K562 (cell line): Measurements from ENCODE around the gene KIF12. TPM values are rescaled to one million over a fixed set of nuclear protein-coding genes. Genes with fewer than 3 reads are reported as not detected.

ENCODE experiments used
- ATAC-seq: fragments of 200-7000 bp; cut with Tn5 transposase; 3 replicates; pipeline ENCODE4 v1.9.1; 2020; ENCODE audit warnings: moderate library complexity
- BruUV-seq: library from RNA; stranded (reverse); fragments of 400-500 nt; replicated peaks from 2 replicates; lab custom pipeline; 2021; lab: Mats Ljungman, UMichigan
- CTCF ChIA-PET: fragments of 300-600 bp; formaldehyde crosslinking; extraction: SDS; loops from one replicate; lab custom pipeline; 2021; ENCODE audit warnings: low intra/inter-chr PET ratio; lab: Yijun Ruan, JAX
- POLR2A ChIA-PET: fragments of 300-600, 350-650 bp; sonication (Branson Sonifier 250); formaldehyde crosslinking; extraction: SDS; loops from one replicate; lab custom pipeline; 2021; ENCODE audit warnings: antibody characterized with exemption, inconsistent platforms; lab: Yijun Ruan, JAX
- DNase-seq, 4 experiments: peaks; one replicate each; pipeline versions ENCODE4 v3.0.0 to v3.0.0-alpha.2; 2011 to 2018; ENCODE audit warnings: low spot score in 3 of 4, mixed read lengths in 3 of 4; ENCODE audit errors: extremely low read depth in 1 of 4
- FAIRE-seq: peaks from 2 replicates; lab custom pipeline; 2011; peaks lifted over from hg19 to GRCh38; lab: Jason Lieb, UNC
- H2AFZ ChIP-seq: 2 replicates; pipeline ENCODE4 v1.6.0; 2011; ENCODE audit warnings: low read depth, low read length, control low read depth, inconsistent platforms
- H3K27ac ChIP-seq: fragments of 200-600 bp; 3 replicates; pipeline ENCODE4 v1.8.0; 2011; ENCODE audit warnings: low read depth, mild to moderate bottlenecking, control low read depth, inconsistent platforms, low read length, moderate library complexity, mixed read lengths; ENCODE audit errors: extremely low read depth
- H3K27me3 ChIP-seq, 2 experiments: fragments of 300-600 bp in 1 of 2; 2 replicates in 1 of 2; 3 replicates in 1 of 2; pipeline versions ENCODE4 v1.6.0 to v1.8.0; 2011; ENCODE audit warnings: inconsistent platforms in 2 of 2, low read length in 2 of 2, mild to moderate bottlenecking in 1 of 2, mixed read lengths in 1 of 2, moderate library complexity in 1 of 2; ENCODE audit not compliant: control insufficient read depth in 2 of 2, insufficient read depth in 2 of 2
- H3K36me3 ChIP-seq: fragments of 300-600 bp; 3 replicates; pipeline ENCODE4 v1.8.0; 2011; ENCODE audit warnings: mild to moderate bottlenecking, low read length, inconsistent platforms; ENCODE audit not compliant: control insufficient read depth, insufficient read depth
- H3K4me1 ChIP-seq, 2 experiments: fragments of 200-600 bp in 1 of 2; replicated peaks in 1 of 2; 2 replicates in 1 of 2; 3 replicates in 1 of 2; pipeline versions ENCODE4 v1.5.1 to v1.8.0; 2011; ENCODE audit warnings: inconsistent platforms in 2 of 2, low read length in 2 of 2, mild to moderate bottlenecking in 1 of 2, mixed read lengths in 1 of 2, moderate library complexity in 1 of 2; ENCODE audit not compliant: control insufficient read depth in 2 of 2, insufficient read depth in 2 of 2
- H3K4me2 ChIP-seq: 2 replicates; pipeline ENCODE4 v1.6.1; 2011; ENCODE audit warnings: low read length, control low read depth, inconsistent platforms, mixed read lengths; ENCODE audit not compliant: insufficient read depth
- H3K4me3 ChIP-seq: fragments of 200-600 bp; sonication (generic), shearing (Covaris generic); 2 replicates; pipeline ENCODE4 v1.5.1; 2016; ENCODE audit warnings: control low read depth, inconsistent platforms
- H3K79me2 ChIP-seq: fragments of 200-600 bp; 3 replicates; pipeline ENCODE4 v1.8.0; 2011; ENCODE audit warnings: low read length, inconsistent platforms; ENCODE audit not compliant: control insufficient read depth, insufficient read depth
- H3K9ac ChIP-seq, 2 experiments: 2 replicates each; pipeline versions ENCODE4 v1.6.0 to v1.6.1; 2011; ENCODE audit warnings: low read depth in 2 of 2, low read length in 2 of 2, control low read depth in 1 of 2, inconsistent platforms in 1 of 2, mild to moderate bottlenecking in 1 of 2, mixed read lengths in 1 of 2; ENCODE audit not compliant: insufficient read depth in 1 of 2
- H3K9me1 ChIP-seq: one replicate; pipeline ENCODE4 v1.6.0; 2011; ENCODE audit warnings: inconsistent platforms, mild to moderate bottlenecking, low read length, moderate library complexity; ENCODE audit not compliant: control insufficient read depth, insufficient read depth
- H3K9me3 ChIP-seq: replicated peaks from 2 replicates; pipeline ENCODE4 v1.5.1; 2011; ENCODE audit warnings: low read depth, low read length, inconsistent platforms; ENCODE audit not compliant: control insufficient read depth, insufficient read depth
- H4K20me1 ChIP-seq: replicated peaks from 2 replicates; pipeline ENCODE4 v1.6.1; 2011; ENCODE audit warnings: low read length, inconsistent platforms, mixed read lengths; ENCODE audit not compliant: control insufficient read depth, insufficient read depth
- HEY1 ChIP-seq: fragments of 250-450 bp; sonication (Bioruptor Pico); IDR thresholded peaks from 2 replicates; pipeline ENCODE4 v1.5.0; 2020; ENCODE audit warnings: mild to moderate bottlenecking, moderate library complexity, borderline replicate concordance
- TAF9B ChIP-seq: fragments of 450-650 bp; IDR thresholded peaks from 2 replicates; pipeline ENCODE4 v1.6.1; 2018; ENCODE audit warnings: mild to moderate bottlenecking; ENCODE audit not compliant: partially characterized antibody
- ZKSCAN1 ChIP-seq: fragments of 150-350 bp; IDR thresholded peaks from 2 replicates; pipeline ENCODE4 v1.6.1; 2016; ENCODE audit warnings: low read depth, low read length
- WGBS: fragments of 100-300 bp; shearing (Covaris generic); methylation state at CpG from one replicate; pipeline ENCODE4 v1.1.6; 2016; ENCODE audit warnings: low coverage, mixed read lengths; ENCODE audit not compliant: insufficient coverage; ENCODE audit errors: missing lambda C conversion rate; 5-methylcytosine and 5-hydroxymethylcytosine counted together
- in situ Hi-C: fragments of 300-500 bp; cut with MboI; formaldehyde crosslinking; loops from 4 replicates; pipeline ENCODE4 v1.15.0; 2018; ENCODE audit warnings: inconsistent platforms, mixed read lengths
- intact Hi-C: fragments of 100-400 bp; cut with micrococcal nuclease; formaldehyde crosslinking; loops from 2 replicates; pipeline ENCODE4 v1.14.2; 2022
- polyA plus RNA-seq, 8 experiments: library from polyadenylated mRNA; depleted of rRNA in 4 of 8; stranded (reverse) in 5 of 8; unstranded in 3 of 8; fragments of >200 nt; fragmentation: Nextera tagmentation in 2 of 8; fragmentation: Illumina TruSeq in 1 of 8; extraction: Ambion mirVana in 2 of 8; extraction: Trizol in 1 of 8; gene quantifications; 2 replicates each; pipeline versions ENCODE4 v1.2.1 to v1.2.3, GENCODE V29; 2011 to 2014; ENCODE audit warnings: inconsistent platforms in 1 of 8, missing spikeins in 1 of 8
- total RNA-seq, 7 experiments: library from RNA; depleted of rRNA in 6 of 7; stranded (reverse); fragments of >200 nt in 6 of 7; fragmentation: Illumina TruSeq in 2 of 7; extraction: Trizol in 2 of 7; gene quantifications; 2 replicates each; pipeline versions ENCODE4 v1.2.1 to v1.2.3, GENCODE V29; 2011 to 2021; ENCODE audit warnings: low replicate concordance in 1 of 7
- TF ChIP-seq, protein P1 (sequence below): fragments of 250-450 bp; sonication (Bioruptor Pico); IDR thresholded peaks from 2 replicates; pipeline ENCODE4 v1.5.1; 2021; ENCODE audit warnings: mild to moderate bottlenecking

Gene KIF12
- total and polyA plus RNA-seq, 9 of the 15 experiments (the other 6 are each of a cell fraction or from before 2014, with no cell fraction given): not detected

DNA sequence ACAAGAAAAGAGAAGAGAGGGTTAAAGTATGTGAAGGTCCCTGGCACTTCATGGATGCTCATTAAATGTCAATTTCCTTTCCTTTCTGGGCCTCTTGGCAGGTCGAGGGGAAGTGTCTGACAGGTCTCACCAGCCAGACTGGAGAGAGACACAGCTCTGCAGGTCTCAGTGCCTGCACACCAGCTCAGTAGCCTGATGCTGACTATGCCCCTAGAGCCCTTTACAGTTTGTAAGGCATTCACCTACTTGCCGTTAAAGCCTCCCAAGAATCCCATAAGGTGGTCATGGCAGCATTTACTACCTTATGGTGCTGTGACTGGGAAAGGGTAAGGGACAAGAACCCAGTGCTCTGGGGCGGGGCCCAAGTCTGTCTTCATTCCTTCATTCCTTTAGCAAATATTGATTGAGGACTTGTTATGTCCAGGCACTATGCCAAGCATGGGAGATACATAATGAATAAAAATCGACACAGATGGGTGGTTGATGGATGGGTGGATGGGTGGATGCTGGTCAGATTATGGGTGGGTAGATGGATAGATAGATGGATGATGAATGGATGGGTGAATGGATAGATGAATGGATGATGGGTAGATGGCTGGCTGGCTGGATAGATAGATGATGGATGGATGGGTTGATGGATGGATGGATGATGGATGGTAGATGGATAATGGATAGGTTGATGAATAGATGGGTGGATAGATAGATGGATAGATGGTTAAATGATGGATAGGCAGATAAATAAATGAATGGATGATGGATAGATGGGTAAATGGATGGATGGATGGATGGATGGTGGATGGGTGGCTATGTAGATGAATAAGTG is 21.3 kb upstream of the KIF12 start:
- no peak for FAIRE-seq
- Histone ChIP-seq H3K36me3 (no peaks in the 10 kb centered on the region), H3K9me3 (no peaks in the 10 kb centered on the region), H3K27me3 (peaks cover 13 to 44% of the 10 kb centered on the region in 2 experiments; a peak in 3 of 5 replicates), H2AFZ (no peak overlapping the region), H4K20me1 (no peaks in the 10 kb centered on the region), H3K9me1 (no peaks in the 10 kb centered on the region), H3K4me3 (no peak overlapping the region), H3K79me2 (no peaks in the 10 kb centered on the region), H3K27ac (no peak overlapping the region), H3K4me1 (no peaks in the 10 kb centered on the region), H3K9ac (no peak overlapping the region), H3K4me2 (no peak overlapping the region)
- CTCF ChIA-PET: no interaction called here
- no TSS peak for BruUV-seq
- intact Hi-C loops (no loop called here), in situ Hi-C loops (no loop called here)
- no peak for DNase-seq
- POLR2A ChIA-PET: interaction anchor here (1.5 kb wide), 1 partner anchor 12 kb away, joined by 5 read pairs; no protein-coding TSS in a partner anchor
- 0% methylated on average over 4 of the region's 4 CpGs for WGBS
- TF ChIP-seq, protein P1, sequence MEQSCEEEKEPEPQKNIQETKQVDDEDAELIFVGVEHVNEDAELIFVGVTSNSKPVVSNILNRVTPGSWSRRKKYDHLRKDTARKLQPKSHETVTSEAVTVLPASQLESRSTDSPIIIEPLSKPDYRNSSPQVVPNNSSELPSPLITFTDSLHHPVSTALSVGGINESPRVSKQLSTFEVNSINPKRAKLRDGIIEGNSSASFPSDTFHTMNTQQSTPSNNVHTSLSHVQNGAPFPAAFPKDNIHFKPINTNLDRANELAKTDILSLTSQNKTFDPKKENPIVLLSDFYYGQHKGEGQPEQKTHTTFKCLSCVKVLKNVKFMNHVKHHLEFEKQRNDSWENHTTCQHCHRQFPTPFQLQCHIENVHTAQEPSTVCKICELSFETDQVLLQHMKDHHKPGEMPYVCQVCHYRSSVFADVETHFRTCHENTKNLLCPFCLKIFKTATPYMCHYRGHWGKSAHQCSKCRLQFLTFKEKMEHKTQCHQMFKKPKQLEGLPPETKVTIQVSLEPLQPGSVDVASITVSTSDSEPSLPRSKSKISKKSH: no peak
- no peak for TF ChIP-seq HEY1
- TF ChIP-seq TAF9B: no peak
- TF ChIP-seq ZKSCAN1: no peak
- no peak for ATAC-seq
